Heart left ventricle (tissue), 16 donors: ENCODE measurements around the gene STUB1. TPM values are rescaled to one million over a fixed set of nuclear protein-coding genes. Genes with fewer than 3 reads are reported as not detected.

Experiments
- ATAC-seq, 4 donors: fragments of 200-7000 bp; cut with Tn5 transposase; one replicate each; pipeline ENCODE4 v1.9.1; 2020 to 2022; ENCODE audit warnings: moderate library complexity in 4 of 4, mild to moderate bottlenecking in 3 of 4, moderate number of reproducible peaks in 1 of 4
- DNase-seq, 5 donors: peaks; one replicate each; pipeline ENCODE4 v3.0.0-alpha.2; 2020
- H3K27ac ChIP-seq, 12 donors: fragments of 200-600 bp; sonication (generic) in 4 of 12; one replicate each; pipeline versions ENCODE4 v1.5.0 to v1.8.0; 2016 to 2022; ENCODE audit warnings: mild to moderate bottlenecking in 2 of 12
- H3K27me3 ChIP-seq, 9 donors: fragments of 200-600 bp; sonication (generic) in 2 of 9; one replicate each; pipeline versions ENCODE4 v1.5.1 to v1.8.0; 2016 to 2022; ENCODE audit warnings: mild to moderate bottlenecking in 3 of 9
- H3K36me3 ChIP-seq, 9 donors: fragments of 200-600 bp; sonication (generic) in 2 of 9; one replicate each; pipeline versions ENCODE4 v1.5.0 to v1.8.0; 2018 to 2022; ENCODE audit warnings: mild to moderate bottlenecking in 2 of 9
- H3K4me1 ChIP-seq, 12 donors: fragments of 200-600 bp; sonication (generic) in 4 of 12; one replicate each; pipeline versions ENCODE4 v1.5.0 to v1.8.0; 2016 to 2022; ENCODE audit warnings: mild to moderate bottlenecking in 3 of 12
- H3K4me3 ChIP-seq, 12 donors: fragments of 200-600 bp; sonication (generic) in 4 of 12; one replicate each; pipeline versions ENCODE4 v1.5.0 to v1.8.0; 2017 to 2022; ENCODE audit warnings: mild to moderate bottlenecking in 9 of 12, moderate library complexity in 4 of 12
- H3K9me3 ChIP-seq, 12 donors: fragments of 200-600 bp; sonication (generic) in 4 of 12; one replicate each; pipeline versions ENCODE4 v1.5.0 to v1.8.0; 2016 to 2022; ENCODE audit warnings: mild to moderate bottlenecking in 1 of 12
- CTCF ChIP-seq, 12 donors: fragments of 200-600 bp; sonication (generic) in 4 of 12; IDR thresholded peaks; one replicate each; pipeline versions ENCODE4 v1.5.0 to v1.8.0; 2018 to 2022; ENCODE audit warnings: antibody characterized with exemption in 12 of 12, mild to moderate bottlenecking in 5 of 12
- POLR2A ChIP-seq, 2 donors: fragments of 450-650 bp; IDR thresholded peaks; one replicate each; pipeline ENCODE4 v1.6.1; 2017; ENCODE audit warnings: antibody characterized with exemption in 2 of 2, mild to moderate bottlenecking in 2 of 2, moderate library complexity in 2 of 2
- WGBS, 4 donors: extraction: QIAGEN DNeasy Blood & Tissue Kit in 2 of 4; methylation state at CpG; one replicate each; pipeline versions ENCODE4 v1.1.5 to v1.1.7; 2013 to 2018; 5-methylcytosine and 5-hydroxymethylcytosine counted together
- intact Hi-C, 10 donors: fragments of 100-400 bp; cut with DNase I; formaldehyde crosslinking; loops; one replicate each; pipeline versions ENCODE4 v1.11.1 to v1.14.2; 2022
- polyA plus RNA-seq, 2 donors: library from polyadenylated mRNA; stranded (reverse); fragments of 200-250 nt; gene quantifications; one replicate each; pipeline ENCODE4 v1.2.3, GENCODE V29; 2013
- total RNA-seq, 9 donors: library from RNA; depleted of rRNA in 2 of 9; stranded (reverse); fragments of >200 nt in 2 of 9; fragmentation: NEBNext Ultra II Directional in 3 of 9; extraction: Animal tissue kit (Norgen Biotek cat#: 25700) in 3 of 9; gene quantifications; one replicate each; pipeline versions ENCODE4 v1.1.0 to v1.2.4, GENCODE V29; 2016 to 2023
- donor health status: ischemic (EF 13 %, LVEDD 7.1; RV severe dilation, severe dysfunction).
- donor health status: healthy with polysubstance abuse.
- donor health status: DM: no; HTN: yes; CAD: no.
- donor health status: DM: no; HTN: no; CAD: no.
- donor health status: ischemic (EF 25% LVEDD 6.9; RV normal size, moderate dysfunction).
- donor health status: ischemic (EF 25% LVEDD 5.7; RV mildly dilated, moderate dysfunction).
- donor health status: healthy.
- donor health status: DM: yes; HTN: yes; CAD: no.
- donor health status: ischemic (EF 35%, LVEDD 5.7; RV mildly dilated, moderate dysfunction).
- donor health status: nonischemic (EF 11% LVEDD 7.7; RV severe dilation, severe dysfunction).
- donor health status: DM: yes; HTN: yes; CAD: no.
- donor health status: PGD.
- donor health status: ischemic (EF 29% LVEDD 5.4; RV normal size, mild dysfunction).
- donor health status: nonischemic (EF 23%, LVEDD 6.1; RV moderate dilation, normal function).

Gene STUB1
- total and polyA plus RNA-seq, 11 donors, result 93.7 to 198 (median 116) TPM

GRCh38 chr16:725463-726187 is 45.4 kb downstream of the STUB1 start:
- 74 to 79% (median 77%) methylated on average over 22 to 23 of the region's 23 CpGs for WGBS, 4 donors
- Histone ChIP-seq H3K27me3 (peaks cover 0 to 24% (median 0%) of the 10 kb centered on the region in 9 donors), H3K4me1 (peaks cover 12 to 48% (median 30%) of the 10 kb centered on the region in 12 donors)

GRCh38 chr16:726188-726437 is 45.9 kb downstream of the STUB1 start:
- peak overlapping the region in 2 of 12 donors; percentile 63 to 65 for H3K4me3 ChIP-seq
- H3K4me1 ChIP-seq, result peaks cover 12 to 46% (median 29%) of the 10 kb centered on the region in 12 donors
- H3K27ac ChIP-seq, result no peak overlapping the region
- peak in 1 of 4 donors; percentile 6 for ATAC-seq
- H3K27me3 ChIP-seq, result peaks cover 0 to 24% (median 0%) of the 10 kb centered on the region in 9 donors
- H3K36me3 ChIP-seq, result peaks cover 0 to 11% (median under 1%) of the 10 kb centered on the region in 9 donors
- intact Hi-C loops, result no loop called here
- TF ChIP-seq POLR2A (IDR thresholded peaks at IDR 0.05) (no peak), CTCF (IDR thresholded peaks at IDR 0.05) (no peak)
- no peak for DNase-seq
- 10 to 17% (median 14%) methylated on average over 4 to 9 of the region's 9 CpGs for WGBS, 4 donors
- H3K9me3 ChIP-seq, result no peaks in the 10 kb centered on the region

More at GRCh38 chr16:725463-726187, 45.4 kb downstream of the STUB1 start:
- ATAC-seq (no peak), DNase-seq (no peak)
- intact Hi-C loops, result no loop called here
- Histone ChIP-seq H3K27ac (no peak overlapping the region), H3K36me3 (peaks cover 0 to 6% (median 0%) of the 10 kb centered on the region in 9 donors), H3K4me3 (no peak overlapping the region), H3K9me3 (no peaks in the 10 kb centered on the region)
- TF ChIP-seq POLR2A (IDR thresholded peaks at IDR 0.05) (no peak), CTCF (IDR thresholded peaks at IDR 0.05) (no peak)

GRCh38 chr16:726438-727290 is 46.5 kb downstream of the STUB1 start, which contains the start of the genes CCDC78 and HAGHL:
CCDC78 (minus strand) TSS chr16:726443; CDS start chr16:726367, 76 bp downstream.
HAGHL (plus strand) TSS chr16:727106; CDS start chr16:727510, 404 bp downstream.
- DNase-seq, result peak in 4 of 5 donors; percentile 55 to 81 (median 71)
- Histone ChIP-seq H3K9me3 (no peaks in the 10 kb centered on the region), H3K4me3 (peak within 1 kb of the TSS; percentile 38 to 65 (median 60)), H3K27me3 (peaks cover 0 to 24% (median 0%) of the 10 kb centered on the region in 9 donors), H3K36me3 (peaks cover 0 to 16% (median 6%) of the 10 kb centered on the region in 9 donors), H3K27ac (peak within 1 kb of the TSS in 7 of 12 donors; percentile 14 to 55 (median 27)), H3K4me1 (peaks cover 10 to 40% (median 26%) of the 10 kb centered on the region in 12 donors)
- TF ChIP-seq CTCF (IDR thresholded peaks at IDR 0.05), result no peak
- TF ChIP-seq POLR2A (IDR thresholded peaks at IDR 0.05), result no peak
- 2% methylated on average over 45 to 88 of the region's 88 CpGs; no CpG with 5 or more reads in 1 of the 4 donors for WGBS, 4 donors
- intact Hi-C loops, result no loop called here
- ATAC-seq, result peak in 3 of 4 donors; percentile 10 to 44 (median 18)
